Upper lobe of right lung (tissue), 1 donor: ENCODE measurements around the gene GPC3. TPM values are rescaled to one million over a fixed set of nuclear protein-coding genes. Genes with fewer than 3 reads are reported as not detected.

Experiments
- ATAC-seq: fragments of 200-7000 bp; cut with Tn5 transposase; one replicate; pipeline ENCODE4 v1.9.1; 2020; ENCODE audit warnings: mild to moderate bottlenecking, moderate library complexity
- DNase-seq: peaks from one replicate; pipeline ENCODE4 v3.0.0-alpha.2; 2020
- H3K27ac ChIP-seq: fragments of 200-600 bp; one replicate; pipeline ENCODE4 v1.8.0; 2022
- H3K27me3 ChIP-seq: fragments of 200-600 bp; one replicate; pipeline ENCODE4 v1.8.0; 2022; ENCODE audit warnings: mild to moderate bottlenecking
- H3K36me3 ChIP-seq: fragments of 200-600 bp; one replicate; pipeline ENCODE4 v1.8.0; 2022
- H3K4me1 ChIP-seq: fragments of 200-600 bp; one replicate; pipeline ENCODE4 v1.8.0; 2022
- H3K4me3 ChIP-seq: fragments of 200-600 bp; one replicate; pipeline ENCODE4 v1.8.0; 2022; ENCODE audit warnings: mild to moderate bottlenecking
- H3K9me3 ChIP-seq: fragments of 200-600 bp; one replicate; pipeline ENCODE4 v1.8.0; 2022
- intact Hi-C: fragments of 100-400 bp; cut with DNase I; formaldehyde crosslinking; loops from one replicate; pipeline ENCODE4 v1.11.0; 2022
- total RNA-seq: library from RNA; stranded (reverse); fragmentation: NEBNext Ultra II Directional; extraction: Animal tissue kit (Norgen Biotek cat#: 25700); gene quantifications from one replicate; pipeline ENCODE4 v1.2.1, GENCODE V29; 2021
- TF ChIP-seq, protein P1 (sequence below): fragments of 200-600 bp; IDR thresholded peaks from one replicate; pipeline ENCODE4 v1.8.0; 2022; ENCODE audit warnings: antibody characterized with exemption
- donor health status: DM: no; HTN: yes; CAD: no; lungs with severe emphysema.

The GPC3 gene
- total RNA-seq, 1 donor from 2014 or later = 67.7 TPM

DNA sequence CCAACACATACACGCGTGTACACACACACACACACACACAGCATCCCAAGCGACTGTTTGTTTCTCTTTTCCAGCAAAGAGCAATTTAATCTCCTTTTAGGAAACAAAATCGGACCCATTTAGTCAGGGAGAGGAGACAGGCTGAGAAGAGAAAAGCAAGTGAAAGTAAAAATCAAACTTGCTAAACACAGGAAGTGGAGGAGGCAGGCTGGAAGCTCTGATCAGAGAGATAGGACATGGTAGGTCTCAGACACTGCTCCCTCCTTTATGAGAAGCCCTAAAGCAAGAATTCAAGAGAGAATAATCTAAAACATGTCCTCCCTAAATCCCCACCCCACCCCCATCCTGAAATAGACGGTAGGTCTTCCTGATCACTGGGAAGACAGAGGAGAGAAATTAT, 62.3 kb downstream of the GPC3 start:
- Histone ChIP-seq H3K4me3 (no peak overlapping the region), H3K27ac (no peak overlapping the region)
- no peak for DNase-seq

DNA sequence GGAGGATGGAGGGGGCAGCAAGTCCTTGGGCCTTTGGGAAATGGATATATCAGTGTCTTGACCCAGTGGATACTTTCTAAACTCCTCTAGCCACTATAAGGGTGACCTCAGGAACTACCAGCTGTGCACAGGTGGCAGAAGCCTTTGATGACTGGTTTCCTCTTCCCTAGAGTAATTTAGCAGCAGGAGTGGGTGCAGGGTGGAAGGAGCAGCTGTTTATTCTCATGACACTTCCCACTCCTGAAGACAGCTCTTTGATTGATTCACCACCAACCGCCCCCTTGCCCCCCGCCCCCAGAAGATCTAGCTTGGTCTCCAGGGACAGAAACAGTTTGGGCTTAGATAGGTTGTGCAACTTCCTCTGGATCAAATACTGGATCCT, 63.0 kb downstream of the GPC3 start:
- no peak for DNase-seq
- H3K4me3 ChIP-seq = no peak overlapping the region
- no peaks in the 10 kb centered on the region for H3K4me1 ChIP-seq
- intact Hi-C loops = no loop called here
- no peak overlapping the region for H3K27ac ChIP-seq
- no peaks in the 10 kb centered on the region for H3K36me3 ChIP-seq
- ATAC-seq = no peak
- TF ChIP-seq, protein P1, sequence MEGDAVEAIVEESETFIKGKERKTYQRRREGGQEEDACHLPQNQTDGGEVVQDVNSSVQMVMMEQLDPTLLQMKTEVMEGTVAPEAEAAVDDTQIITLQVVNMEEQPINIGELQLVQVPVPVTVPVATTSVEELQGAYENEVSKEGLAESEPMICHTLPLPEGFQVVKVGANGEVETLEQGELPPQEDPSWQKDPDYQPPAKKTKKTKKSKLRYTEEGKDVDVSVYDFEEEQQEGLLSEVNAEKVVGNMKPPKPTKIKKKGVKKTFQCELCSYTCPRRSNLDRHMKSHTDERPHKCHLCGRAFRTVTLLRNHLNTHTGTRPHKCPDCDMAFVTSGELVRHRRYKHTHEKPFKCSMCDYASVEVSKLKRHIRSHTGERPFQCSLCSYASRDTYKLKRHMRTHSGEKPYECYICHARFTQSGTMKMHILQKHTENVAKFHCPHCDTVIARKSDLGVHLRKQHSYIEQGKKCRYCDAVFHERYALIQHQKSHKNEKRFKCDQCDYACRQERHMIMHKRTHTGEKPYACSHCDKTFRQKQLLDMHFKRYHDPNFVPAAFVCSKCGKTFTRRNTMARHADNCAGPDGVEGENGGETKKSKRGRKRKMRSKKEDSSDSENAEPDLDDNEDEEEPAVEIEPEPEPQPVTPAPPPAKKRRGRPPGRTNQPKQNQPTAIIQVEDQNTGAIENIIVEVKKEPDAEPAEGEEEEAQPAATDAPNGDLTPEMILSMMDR = no peak
- no peaks in the 10 kb centered on the region for H3K27me3 ChIP-seq
- H3K9me3 ChIP-seq = no peaks in the 10 kb centered on the region

More for the DNA sequence above, 62.3 kb downstream of the GPC3 start:
- no peaks in the 10 kb centered on the region for H3K9me3 ChIP-seq
- H3K36me3 ChIP-seq = no peaks in the 10 kb centered on the region
- TF ChIP-seq, protein P1 = no peak
- H3K4me1 ChIP-seq = no peaks in the 10 kb centered on the region
- no peak for ATAC-seq
- intact Hi-C loops = no loop called here
- no peaks in the 10 kb centered on the region for H3K27me3 ChIP-seq

DNA sequence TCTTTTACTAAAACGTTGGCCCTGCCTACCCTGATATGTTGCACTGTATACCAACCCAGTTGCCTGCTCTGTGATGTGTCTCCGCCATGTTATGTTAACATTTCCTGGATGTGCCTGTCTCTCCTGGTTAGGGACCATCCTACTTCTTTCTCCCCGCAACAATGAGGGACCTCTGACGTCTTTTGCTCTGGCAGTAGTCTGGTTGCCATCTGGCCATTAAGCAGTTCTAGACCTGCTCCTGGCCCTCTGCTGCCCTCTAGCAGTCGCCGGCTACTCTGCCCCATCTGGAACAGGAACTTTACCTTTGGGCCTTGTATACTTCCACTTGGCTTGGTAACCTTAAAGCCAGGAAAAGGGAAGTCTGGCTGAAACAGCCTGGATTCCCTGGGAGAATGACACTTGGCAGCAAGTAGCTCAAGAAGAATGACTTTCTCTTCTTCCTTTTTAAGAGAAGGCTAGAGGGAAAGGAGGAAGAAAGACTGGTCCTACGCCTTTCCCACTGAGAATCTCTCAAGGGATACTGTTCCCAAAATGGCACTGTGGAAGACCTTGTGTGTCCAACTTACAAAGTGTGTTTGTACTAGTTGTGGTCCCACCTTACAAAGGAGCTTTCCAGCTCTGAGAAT, 63.5 kb downstream of the GPC3 start:
- H3K4me1 ChIP-seq = no peaks in the 10 kb centered on the region
- intact Hi-C loops = no loop called here
- H3K9me3 ChIP-seq = no peaks in the 10 kb centered on the region
- no peaks in the 10 kb centered on the region for H3K27me3 ChIP-seq
- no peaks in the 10 kb centered on the region for H3K36me3 ChIP-seq
- no peak overlapping the region for H3K4me3 ChIP-seq
- DNase-seq (peak; percentile 64), ATAC-seq (peak; percentile 74)
- TF ChIP-seq, protein P1 = peak; percentile 29
- no peak overlapping the region for H3K27ac ChIP-seq

DNA sequence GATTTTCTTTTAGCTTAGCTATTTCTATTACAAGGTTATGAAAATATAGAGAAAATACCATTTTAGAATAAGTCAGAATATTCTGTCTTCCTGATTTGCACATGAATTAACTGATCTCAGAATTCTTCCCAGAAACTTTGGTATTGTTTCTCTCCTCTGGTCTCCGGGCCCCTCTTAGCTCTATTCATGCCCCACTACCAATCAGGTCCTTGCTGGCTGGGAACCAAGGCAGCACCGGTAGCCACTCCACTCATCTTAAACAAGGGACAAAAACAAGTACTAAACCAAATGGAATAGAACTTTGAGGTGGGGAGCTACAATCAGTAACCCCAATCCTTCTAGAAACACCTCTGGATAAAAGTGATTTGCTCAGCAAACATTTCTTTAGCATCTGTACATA, 64.3 kb downstream of the GPC3 start:
- TF ChIP-seq, protein P1 = no peak
- no peak for ATAC-seq
- Histone ChIP-seq H3K9me3 (no peaks in the 10 kb centered on the region), H3K27ac (no peak overlapping the region), H3K4me1 (no peaks in the 10 kb centered on the region), H3K36me3 (no peaks in the 10 kb centered on the region), H3K27me3 (no peaks in the 10 kb centered on the region), H3K4me3 (no peak overlapping the region)
- no peak for DNase-seq
- intact Hi-C loops = no loop called here

DNA sequence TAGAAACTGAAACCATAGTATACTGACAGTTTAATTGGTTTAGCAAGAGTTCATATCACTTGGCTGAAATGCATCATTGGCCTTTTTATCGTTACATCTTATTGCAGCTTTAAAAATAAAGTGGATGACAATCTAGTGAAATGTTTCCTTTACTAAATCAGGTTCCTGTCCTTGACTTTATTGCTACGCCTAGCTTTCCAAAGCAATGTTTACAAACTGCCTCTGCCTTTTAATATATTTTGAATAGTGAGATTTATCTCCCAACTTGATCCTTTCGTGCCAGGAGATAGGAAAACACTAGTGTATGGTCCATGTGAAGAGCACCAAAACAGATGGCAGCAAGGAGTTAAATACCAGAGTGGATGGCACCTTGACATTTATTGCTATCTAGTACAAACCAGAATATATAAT, 67.0 kb downstream of the GPC3 start:
- TF ChIP-seq, protein P1 = no peak
- DNase-seq (no peak), ATAC-seq (no peak)
- Histone ChIP-seq H3K9me3 (no peaks in the 10 kb centered on the region), H3K27ac (no peak overlapping the region), H3K4me1 (no peaks in the 10 kb centered on the region), H3K27me3 (no peaks in the 10 kb centered on the region), H3K4me3 (no peak overlapping the region), H3K36me3 (no peaks in the 10 kb centered on the region)
- intact Hi-C loops = no loop called here
